OCI-M2 (cell line): Measurements from ENCODE around the gene FCHSD2.
"Not testable (repeated sequence)": the region's sequence is repeated elsewhere in the genome, so short reads cannot be mapped to it uniquely, and the experiment has no call there.

ENCODE experiments used
- DNase-seq: peaks from one replicate; lab custom pipeline; 2025; ENCODE audit not compliant: unreplicated experiment; lab: John Stamatoyannopoulos, UW

The FCHSD2 gene

DNA sequence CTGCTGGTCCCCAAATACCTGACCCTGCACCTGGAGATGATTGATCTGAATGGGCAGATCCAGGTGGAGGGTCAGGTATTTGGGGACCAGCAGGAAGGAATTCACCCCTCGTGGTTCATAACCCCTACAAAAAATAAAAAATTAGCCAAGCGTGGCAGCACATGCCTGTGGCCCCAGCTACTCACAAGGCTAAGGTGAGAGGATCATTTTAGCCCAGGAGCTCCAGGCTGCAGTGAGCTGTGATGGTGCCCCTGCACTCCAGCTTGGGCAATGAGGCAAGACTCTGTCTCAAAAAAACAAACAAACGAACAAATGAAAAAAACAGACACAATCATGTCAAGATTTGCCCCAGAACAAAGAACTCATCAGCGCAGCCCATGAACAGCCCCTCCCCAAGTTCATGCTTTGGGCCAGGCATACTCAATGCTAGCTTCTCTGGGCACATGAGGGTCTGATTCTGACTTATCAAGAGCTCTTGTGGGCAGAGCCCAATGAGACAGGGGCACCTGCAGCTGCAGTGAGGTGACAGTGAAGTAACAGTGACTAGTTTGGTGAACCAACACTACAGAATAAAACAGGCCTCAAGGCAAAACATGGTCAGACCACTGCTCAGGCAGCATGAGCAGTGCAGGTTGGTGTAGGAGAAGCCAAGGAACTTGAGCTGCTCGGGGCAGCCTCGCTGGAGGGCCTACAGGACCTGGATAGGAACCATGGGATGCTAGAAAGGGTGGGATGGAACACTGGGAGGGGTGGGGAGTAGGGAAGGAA, 10.2 kb upstream of the FCHSD2 start:
- no peak for DNase-seq

DNA sequence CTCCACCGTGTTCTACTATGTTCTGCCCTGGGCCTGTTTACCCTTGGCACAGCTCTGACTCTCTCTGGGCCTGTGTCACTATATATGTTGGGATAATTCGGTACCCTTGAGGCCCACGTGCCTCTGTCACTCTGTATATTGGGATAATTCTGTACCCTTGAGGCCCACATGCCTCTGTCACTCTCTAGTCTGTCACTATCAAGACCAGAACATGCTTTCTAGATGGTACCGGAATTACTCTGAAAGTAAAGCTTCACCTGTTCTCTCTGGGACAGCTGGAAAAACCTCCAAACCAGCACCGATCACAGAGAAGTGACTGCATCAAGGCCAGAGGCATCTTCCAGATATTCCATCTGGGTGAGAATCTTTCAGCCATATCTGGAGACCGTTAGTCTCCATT, 9.3 kb upstream of the FCHSD2 start:
- no peak for DNase-seq

DNA sequence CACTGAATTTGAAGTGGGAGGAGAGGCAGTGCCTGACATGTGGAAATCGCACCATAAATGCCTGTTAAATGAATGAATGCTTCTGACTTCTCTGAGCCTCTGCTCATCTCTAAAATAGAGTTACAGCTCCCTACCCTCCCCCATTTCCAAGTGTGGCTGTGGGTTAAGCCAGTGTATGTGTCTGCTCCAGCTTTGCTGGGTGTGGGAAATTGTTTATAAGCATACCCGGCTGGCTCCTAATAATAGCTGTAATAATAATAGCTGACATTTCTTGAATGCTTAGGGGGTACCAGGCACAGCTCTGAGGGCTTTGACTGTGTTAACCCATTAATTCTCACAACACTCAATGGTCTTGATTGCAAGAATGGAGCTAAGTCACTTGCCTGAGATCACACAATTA, 7.0 kb upstream of the FCHSD2 start:
- DNase-seq, result no peak

DNA sequence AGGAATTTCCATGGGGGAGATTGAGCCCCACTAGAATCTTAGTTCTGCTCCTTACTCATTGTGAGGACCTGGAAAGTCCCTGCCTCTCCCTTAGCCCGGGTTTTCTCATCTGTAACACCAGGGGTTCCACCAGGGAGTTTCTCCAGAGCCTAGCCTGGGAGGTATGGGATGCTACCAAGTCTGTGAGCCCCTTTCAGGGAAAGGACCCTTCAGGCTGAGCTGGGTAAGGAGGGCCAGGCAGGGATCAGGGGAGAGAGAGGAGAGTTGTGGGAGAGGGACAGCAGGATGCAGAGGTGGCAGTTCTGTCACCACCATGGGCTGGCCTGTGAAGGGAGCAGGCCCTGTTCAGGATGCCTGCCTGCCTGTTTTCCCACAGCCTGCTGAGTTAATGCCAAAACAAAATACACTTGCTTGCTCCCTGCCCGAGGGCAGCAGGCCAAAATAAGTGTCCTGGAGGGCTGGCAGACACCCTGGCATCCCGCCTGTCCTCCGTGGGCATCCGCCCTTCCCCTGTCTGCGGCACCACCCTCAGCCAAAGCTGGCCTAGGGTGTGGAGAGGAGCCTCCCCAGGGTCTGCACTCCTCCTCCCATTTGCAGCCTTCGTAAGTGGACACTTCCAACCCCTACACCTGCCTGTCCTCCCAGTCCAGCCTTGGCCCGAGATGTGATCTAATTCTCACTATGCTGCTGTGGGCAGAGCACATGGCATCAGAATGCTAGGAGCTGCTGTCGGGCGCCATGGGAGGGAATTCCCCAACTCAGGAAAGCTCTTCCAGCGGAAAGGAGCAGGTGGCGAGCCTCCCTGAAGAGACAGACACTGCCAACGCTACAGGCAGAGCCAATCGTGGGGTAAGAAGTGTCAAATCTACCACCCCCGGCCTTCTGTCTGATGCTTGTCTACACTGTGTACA, 5.9 kb upstream of the FCHSD2 start:
- DNase-seq, result no peak

DNA sequence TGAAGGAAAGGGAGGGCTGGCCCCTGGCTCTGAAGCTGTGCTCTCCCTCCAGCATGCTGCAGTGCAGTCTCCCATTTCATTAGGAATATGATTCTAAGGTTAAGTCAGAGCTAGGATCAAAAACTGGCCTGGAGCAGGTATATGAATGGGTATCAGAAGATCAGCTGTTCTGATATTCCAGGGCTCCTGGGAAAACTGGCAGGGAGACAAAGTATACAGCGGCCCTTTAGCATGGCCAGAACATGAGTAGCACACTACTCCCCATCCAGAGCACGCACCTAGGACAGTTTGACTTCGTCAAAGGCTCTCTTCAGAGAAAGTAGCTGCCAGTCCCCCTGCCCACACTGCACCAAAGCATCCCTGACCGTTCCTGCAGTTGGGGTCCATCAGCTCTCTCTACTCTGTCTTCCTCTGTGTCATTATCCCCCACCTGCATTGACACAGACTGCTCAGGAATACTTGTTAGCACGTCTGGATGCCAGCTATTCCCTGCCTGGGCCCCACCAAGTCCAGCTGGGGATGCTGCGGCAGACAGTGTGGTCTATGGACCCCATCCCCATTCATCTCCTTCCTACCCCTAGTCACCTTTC, 4.0 kb upstream of the FCHSD2 start:
- no peak for DNase-seq

DNA sequence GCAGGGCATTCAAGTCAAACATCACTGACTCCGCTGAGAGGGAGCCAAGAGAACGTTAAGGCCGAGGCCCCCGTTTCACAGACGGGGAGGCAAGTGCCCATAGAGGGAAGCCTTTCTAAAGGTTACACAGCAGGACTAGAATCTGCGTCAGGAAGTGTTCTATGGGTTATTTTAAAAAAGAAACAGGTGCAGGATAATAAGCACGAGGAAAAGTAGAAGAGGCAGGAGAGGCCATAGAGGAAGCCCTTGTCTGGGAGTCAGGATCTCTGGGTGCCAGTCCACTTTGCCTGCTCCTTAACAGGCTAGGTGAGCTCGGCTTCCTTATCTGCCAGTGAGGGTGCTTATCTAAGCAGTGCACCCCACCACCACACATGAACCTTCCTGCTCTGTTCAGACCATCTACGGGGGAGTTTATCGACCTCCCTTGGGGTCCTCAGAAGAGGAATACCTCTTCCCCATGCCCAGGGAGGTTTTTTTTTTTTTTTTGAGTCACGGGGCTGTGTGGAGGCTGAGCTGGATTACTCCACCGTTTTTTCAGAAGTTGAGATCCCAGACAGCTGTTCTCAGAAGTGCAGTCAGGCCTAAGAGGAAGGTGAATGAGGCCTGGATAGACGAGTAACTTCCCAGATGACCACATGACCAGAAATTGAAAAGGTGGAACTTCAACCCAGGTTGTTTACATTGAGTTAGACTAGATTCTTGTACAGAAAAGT, 1.2 kb upstream of the FCHSD2 start:
- peak; percentile 51 for DNase-seq

DNA sequence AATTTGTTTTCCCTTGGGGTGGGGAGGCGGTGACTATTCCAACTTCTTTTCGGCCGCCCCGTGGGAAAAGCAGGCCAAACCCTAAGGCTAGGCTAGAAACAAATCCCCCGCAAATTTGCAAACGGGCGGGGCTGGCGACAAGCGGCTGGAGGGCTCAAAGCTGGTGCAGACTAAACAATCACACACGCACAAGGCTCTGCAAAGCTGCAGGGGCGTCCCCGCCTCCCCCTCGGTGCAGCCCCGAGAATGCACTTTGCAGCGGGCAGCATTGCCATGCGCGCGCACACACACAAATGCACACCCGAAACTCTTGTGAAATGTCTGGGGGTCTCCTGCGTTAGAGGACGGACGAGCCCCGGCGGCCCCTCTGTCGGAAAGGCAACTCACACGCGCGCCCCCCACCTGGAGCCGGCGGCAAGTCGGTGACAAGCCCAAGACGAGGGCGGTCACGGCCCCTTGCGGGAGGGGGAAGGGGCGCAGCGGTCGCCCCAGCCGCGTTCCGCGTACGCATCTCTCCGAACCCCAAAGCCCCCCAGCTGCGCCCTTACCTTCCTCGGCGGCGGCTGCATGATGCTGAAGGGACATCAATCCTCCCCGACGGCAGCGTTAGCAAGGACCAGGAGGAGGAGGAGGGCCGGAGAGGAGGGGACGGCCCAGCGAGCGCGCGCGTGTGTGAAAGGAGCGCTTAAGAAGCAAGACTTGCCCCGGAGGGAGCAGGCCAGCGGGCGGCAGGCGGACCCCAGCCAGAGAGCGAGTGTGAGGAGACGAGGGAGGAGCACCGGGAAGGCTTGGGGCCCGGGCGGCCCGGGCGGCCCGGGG, 600 bp downstream of the FCHSD2 start:
- DNase-seq, result no peak

DNA sequence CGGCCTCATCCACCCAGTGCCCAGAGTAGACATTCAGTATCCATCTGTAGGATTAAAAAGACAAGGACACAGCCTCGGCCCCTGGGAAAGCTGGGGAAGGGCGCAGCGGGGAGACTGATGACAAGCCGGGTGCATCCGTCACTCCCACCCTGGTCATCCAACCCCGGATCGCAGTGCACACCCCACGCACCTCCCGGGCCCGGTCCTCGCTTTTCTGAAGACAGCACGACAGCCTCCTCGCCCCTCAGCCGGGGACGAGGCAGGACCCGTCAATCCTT, 1.1 kb downstream of the FCHSD2 start:
- DNase-seq, result no peak

DNA sequence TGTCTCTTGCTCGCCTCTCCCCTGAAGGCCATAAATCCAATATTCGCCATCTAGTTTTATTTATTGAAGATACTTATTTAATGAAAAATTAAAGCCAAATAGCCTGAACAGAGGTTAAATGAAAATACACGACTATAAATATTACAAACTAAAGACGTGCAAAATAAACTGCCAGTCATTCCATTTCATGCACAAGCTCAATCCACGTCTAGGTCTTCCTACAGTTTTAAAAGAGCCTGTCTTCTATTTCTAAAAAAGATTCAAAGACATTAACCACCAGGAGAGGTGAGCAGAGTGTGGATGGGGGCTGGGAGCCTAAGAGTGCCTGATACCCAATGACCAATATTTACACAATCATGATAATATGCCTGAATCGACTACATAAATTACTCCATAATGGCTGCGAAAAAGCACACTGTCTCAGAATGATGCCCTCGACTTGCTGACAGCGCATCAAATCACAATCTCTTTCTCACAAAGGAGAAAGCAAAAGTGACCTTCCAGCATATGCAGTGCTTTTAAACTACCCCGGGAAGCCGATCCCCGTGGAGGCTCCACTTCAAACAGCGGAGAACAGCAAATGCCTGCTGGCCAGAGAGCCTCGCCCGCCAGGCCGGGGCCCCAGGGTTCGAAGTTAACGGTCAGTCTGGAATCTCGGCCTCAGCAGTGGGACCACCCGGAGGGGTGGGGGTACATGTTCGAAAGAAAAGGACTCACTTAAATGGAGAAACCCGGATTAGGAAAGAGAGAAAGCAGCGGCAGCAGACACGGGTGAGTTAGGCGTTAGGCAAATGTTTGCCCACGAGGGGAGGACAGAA, 1.7 kb downstream of the FCHSD2 start:
- no peak for DNase-seq

DNA sequence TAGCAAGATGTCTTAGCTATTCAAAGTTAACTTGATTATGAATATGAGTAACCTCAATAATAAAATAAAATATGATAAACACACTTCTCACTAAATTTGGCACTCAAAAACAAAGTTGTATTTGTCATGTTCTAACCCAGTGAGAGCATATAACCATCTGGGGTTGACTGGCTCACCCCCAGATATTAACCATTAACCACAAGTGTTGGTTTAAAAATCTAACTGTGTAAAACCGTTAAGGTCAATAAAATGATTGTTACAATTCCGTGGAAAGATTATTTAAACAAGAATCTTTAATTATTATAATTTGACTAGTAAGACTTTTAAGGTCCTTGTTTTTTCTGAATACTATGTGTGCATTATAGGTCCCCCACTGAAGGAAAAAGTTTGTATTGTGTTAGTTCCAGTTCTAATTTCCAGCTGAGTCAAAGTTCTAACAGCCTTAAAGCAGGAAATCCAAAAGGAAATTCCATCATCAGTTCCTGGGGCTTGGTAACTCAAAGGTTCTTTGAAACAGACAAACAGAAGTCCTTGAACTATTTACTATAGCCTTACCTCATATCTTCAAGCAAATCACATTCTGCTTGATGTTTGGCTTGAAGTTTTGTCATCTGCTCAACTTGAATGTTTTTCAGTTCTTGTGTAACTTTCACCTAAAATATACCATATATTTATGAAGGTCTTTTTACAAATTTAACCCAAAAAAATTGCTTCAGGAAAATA, 2.5 kb downstream of the FCHSD2 start:
- no peak for DNase-seq

DNA sequence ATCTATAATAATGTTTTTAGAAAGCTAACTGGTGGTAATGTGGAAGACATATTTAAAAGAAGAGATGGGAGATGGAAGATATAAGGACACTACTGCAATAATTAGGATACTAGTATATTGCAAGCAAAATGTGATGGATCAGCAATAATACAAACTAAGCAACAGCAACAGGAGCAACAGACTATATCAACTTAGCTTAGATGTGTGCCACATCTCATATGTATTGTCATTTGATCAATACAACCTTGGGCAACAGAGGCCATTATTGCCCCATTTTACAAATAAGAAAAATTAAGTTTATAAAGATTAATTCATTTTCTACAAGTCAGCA, 4.2 kb downstream of the FCHSD2 start:
- no peak for DNase-seq

DNA sequence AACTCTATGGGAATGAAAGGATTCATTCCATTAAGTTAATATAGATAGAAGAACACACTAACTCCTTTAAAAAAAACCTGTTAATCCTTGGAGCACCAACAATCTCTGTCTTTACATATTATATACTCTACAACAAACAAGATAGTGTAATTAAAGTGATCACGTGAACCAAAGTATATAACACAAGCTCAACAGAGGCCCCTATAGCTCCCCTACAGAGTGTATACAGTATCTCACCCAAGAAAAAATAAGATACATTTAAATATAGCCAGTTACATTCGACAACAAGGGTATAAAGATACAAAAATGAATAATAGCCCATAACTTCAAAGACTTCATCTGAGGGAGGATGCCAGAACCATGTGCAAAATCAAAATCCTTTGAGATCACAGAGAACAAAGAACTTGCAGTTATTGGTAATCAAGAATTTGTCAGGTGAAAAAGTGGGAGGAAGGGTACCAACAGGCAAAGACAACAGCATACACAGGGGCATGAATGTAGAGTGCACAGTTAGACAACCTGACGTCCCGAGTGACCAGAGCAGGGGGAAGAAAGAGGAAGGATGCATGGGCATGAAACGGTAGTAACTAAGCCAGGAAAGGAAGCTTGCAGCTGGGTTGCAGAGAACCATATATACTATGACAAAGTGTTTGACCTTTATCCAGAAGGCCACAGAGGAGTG, 4.7 kb downstream of the FCHSD2 start:
- no peak for DNase-seq

DNA sequence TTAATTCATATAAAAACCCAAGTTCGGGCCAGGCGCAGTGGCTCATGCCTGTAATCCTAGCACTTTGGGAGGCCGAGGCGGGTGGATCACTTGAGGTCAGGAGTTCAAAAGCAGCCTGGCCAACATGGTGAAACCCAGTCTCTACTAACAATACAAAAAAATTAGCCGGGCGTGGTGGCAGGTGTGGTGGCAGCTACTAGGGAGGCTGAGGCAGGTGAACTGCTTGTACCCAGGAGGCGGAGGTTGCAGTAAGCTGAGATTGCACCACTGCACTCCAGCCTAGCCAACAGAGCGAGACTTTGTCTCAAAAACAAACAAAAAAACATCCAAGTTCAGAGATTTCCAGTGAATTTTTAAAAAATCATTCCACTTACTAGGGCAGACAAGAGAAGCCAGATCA, 5.4 kb downstream of the FCHSD2 start:
- not testable (repeated sequence) for DNase-seq

DNA sequence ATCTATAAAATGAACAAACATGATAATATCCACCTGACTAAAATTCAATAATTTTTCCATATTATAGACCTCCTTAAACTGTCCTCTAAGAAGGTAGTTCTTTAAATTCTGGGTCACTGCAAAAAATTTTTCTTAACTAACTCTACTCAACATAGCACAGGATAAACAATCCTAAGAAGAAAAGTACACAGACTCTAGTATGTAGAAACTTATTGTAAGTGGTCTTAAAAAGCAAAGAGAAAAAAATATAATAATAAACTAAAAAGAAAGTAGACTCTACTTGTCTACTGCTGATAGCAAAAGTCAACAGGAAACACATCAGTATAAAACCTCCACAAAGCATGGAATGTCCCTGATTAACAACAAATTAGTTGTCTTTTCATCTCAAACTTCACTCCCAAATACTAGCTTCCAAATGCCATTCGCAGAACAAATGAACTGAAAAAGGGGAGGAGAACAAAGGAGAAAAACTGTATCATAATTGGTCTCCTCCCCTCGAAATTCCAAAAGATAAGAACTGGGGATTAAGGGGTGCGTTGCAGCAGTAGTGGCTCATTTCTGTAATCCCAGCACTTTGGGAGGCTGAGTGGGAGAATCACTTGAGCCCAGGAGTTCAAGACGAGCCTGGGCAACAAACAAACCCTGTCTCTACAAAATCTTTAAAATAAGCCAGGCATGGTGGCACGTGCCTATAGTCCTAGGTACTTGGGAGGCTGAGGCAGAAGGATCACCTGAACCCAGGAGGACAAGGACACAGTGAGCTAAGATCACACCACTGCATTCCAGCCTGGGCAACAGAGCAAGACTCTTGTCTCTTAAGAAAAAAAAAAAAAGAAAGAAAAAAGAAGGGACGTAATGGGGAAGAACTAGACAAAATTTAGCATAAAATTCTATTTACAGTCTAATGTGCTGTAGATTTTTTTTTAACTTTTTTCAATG, 6.5 kb downstream of the FCHSD2 start:
- DNase-seq, result no peak

DNA sequence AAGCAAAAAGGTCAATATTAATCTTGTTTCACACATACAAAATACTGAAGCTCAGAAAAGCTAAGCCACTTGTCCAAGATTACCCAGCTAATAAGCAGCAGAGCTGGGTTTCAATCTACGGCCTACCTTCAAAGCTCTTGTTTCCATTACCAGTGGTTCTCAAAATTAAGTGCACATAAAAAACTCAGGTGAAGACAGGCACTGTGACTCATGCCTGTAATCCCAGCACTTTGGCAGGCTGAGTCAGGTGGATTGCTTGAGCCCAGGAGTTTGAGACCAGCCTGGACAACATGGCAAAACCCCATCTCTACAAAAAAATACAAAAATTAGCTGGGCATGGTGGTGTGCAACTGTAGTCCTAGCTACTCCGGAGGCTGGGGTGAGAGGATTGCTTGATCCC, 9.8 kb downstream of the FCHSD2 start:
- not testable (repeated sequence) for DNase-seq

DNA sequence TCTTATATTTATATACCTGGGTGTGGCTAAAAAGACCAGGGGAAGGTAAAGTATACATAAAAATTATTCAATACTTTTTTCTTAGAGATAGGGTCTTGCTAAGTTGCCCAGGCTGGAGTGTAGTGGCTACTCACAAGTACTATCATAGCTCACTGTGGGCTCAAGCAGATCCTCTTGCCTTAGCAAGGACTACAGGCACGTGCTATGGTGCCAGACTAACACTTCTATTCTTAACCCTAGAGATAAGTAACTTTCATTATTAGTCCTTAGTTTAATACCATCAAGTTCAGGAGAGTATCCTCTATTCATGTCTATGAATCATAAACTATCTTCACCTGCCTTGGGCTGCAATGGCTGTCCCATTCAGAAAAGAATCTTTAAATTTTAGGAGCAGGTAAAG, 11.9 kb downstream of the FCHSD2 start:
- no peak for DNase-seq

DNA sequence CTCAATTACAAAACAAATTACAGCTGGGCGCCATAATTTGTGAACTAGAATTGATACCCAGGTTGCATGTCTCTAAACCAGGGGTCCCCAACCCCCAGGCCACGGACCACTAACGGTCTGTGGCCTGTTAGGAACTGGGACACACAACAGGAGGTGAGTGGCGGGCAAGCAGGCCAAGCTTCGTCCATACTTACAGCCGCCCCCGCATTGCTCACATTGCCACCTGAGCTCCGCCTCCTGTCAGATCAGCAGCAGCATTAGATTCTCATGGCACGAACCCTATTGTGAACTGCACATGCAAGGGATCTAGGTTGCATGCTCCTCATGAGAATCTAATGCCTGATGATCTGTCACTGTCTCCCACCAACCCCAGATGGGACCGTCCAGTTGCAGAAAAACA, 12.9 kb downstream of the FCHSD2 start:
- DNase-seq, result no peak
